SK-N-SH treated with all-trans-retinoic acid at 6 μM for 48 hours (cell line): ENCODE measurements around the gene MON2.

Experiments
- GLIS3 ChIP-seq: fragments of 250-450 bp; sonication (Bioruptor Pico); IDR thresholded peaks from 2 replicates; pipeline ENCODE4 v1.5.0; 2020; ENCODE audit warnings: mild to moderate bottlenecking, moderate library complexity
- ISL1 ChIP-seq: fragments of 250-450 bp; sonication (Bioruptor Pico); IDR thresholded peaks from 2 replicates; pipeline ENCODE4 v2.1.2; 2022; ENCODE audit warnings: mild to moderate bottlenecking, moderate library complexity
- OSR1 ChIP-seq: fragments of 250-450 bp; sonication (Bioruptor Pico); IDR thresholded peaks from 2 replicates; pipeline ENCODE4 v1.8.0; 2022; ENCODE audit warnings: moderate library complexity, mild to moderate bottlenecking, inconsistent platforms
- RARB ChIP-seq: fragments of 250-450 bp; sonication (Bioruptor Pico); IDR thresholded peaks from 2 replicates; pipeline ENCODE4 v1.8.0; 2021; ENCODE audit warnings: mild to moderate bottlenecking, moderate library complexity
- SNAI2 ChIP-seq: fragments of 250-450 bp; sonication (Bioruptor Pico); IDR thresholded peaks from 2 replicates; pipeline ENCODE4 v1.5.0; 2020; ENCODE audit warnings: mild to moderate bottlenecking, moderate library complexity
- TCF4 ChIP-seq: fragments of 250-450 bp; sonication (Bioruptor Pico); IDR thresholded peaks from 2 replicates; pipeline ENCODE4 v1.8.0; 2021; ENCODE audit warnings: mild to moderate bottlenecking, moderate library complexity, borderline replicate concordance
- TOX ChIP-seq: fragments of 250-450 bp; sonication (Bioruptor Pico); IDR thresholded peaks from 2 replicates; pipeline ENCODE4 v1.8.0; 2021; ENCODE audit warnings: mild to moderate bottlenecking, moderate library complexity, borderline replicate concordance
- ZFP30 ChIP-seq: fragments of 450-650 bp; formaldehyde crosslinking; IDR thresholded peaks from 2 replicates; pipeline ENCODE4 v1.5.0; 2022; ENCODE audit warnings: mild to moderate bottlenecking, moderate library complexity
- ZNF565 ChIP-seq: fragments of 450-650 bp; formaldehyde crosslinking; conservative IDR thresholded peaks from 2 replicates; pipeline ENCODE4 v1.5.0; 2020; ENCODE audit warnings: low read depth, mild to moderate bottlenecking, moderate library complexity
- TF ChIP-seq, protein P1 (sequence below): fragments of 250-450 bp; sonication (Bioruptor Pico); IDR thresholded peaks from 2 replicates; pipeline ENCODE4 v1.8.0; 2020; ENCODE audit warnings: mild to moderate bottlenecking, moderate library complexity, borderline replicate concordance
- TF ChIP-seq, protein P2 (sequence below): fragments of 250-450 bp; sonication (Bioruptor Pico); IDR thresholded peaks from 2 replicates; pipeline ENCODE4 v1.5.0; 2020; ENCODE audit warnings: mild to moderate bottlenecking, moderate library complexity

DNA sequence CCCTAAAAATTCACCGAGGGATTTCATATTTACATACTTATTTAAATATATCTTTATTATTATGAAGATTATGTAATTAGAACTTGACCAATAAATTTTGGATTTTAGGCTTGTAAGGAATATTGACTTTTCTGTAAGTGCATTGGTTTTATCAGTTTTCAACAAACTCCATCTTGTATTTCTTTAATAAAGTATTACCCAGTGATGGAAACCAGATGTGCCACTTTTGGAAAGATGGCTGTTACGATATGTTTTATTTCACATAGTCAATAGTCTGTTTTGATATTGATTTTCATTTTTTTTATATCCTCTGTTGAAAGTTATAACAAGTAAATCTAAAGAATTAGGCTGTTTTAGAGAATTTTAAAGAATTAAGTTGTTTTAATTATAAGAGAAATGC, 1.8 kb downstream of the MON2 start:
- TF ChIP-seq ZNF565 (CRISPR knock-in tag) (no peak), TOX (CRISPR knock-in tag) (no peak), RARB (CRISPR knock-in tag) (no peak), ISL1 (CRISPR knock-in tag) (no peak), TCF4 (CRISPR knock-in tag) (peak; percentile 45; the same call in 1 of the 2 replicates), ZFP30 (CRISPR knock-in tag) (no peak), SNAI2 (CRISPR knock-in tag) (no peak), OSR1 (CRISPR knock-in tag) (no peak), GLIS3 (CRISPR knock-in tag) (no peak)
- TF ChIP-seq, protein P1, sequence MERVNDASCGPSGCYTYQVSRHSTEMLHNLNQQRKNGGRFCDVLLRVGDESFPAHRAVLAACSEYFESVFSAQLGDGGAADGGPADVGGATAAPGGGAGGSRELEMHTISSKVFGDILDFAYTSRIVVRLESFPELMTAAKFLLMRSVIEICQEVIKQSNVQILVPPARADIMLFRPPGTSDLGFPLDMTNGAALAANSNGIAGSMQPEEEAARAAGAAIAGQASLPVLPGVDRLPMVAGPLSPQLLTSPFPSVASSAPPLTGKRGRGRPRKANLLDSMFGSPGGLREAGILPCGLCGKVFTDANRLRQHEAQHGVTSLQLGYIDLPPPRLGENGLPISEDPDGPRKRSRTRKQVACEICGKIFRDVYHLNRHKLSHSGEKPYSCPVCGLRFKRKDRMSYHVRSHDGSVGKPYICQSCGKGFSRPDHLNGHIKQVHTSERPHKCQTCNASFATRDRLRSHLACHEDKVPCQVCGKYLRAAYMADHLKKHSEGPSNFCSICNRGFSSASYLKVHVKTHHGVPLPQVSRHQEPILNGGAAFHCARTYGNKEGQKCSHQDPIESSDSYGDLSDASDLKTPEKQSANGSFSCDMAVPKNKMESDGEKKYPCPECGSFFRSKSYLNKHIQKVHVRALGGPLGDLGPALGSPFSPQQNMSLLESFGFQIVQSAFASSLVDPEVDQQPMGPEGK = no peak
- TF ChIP-seq, protein P2, sequence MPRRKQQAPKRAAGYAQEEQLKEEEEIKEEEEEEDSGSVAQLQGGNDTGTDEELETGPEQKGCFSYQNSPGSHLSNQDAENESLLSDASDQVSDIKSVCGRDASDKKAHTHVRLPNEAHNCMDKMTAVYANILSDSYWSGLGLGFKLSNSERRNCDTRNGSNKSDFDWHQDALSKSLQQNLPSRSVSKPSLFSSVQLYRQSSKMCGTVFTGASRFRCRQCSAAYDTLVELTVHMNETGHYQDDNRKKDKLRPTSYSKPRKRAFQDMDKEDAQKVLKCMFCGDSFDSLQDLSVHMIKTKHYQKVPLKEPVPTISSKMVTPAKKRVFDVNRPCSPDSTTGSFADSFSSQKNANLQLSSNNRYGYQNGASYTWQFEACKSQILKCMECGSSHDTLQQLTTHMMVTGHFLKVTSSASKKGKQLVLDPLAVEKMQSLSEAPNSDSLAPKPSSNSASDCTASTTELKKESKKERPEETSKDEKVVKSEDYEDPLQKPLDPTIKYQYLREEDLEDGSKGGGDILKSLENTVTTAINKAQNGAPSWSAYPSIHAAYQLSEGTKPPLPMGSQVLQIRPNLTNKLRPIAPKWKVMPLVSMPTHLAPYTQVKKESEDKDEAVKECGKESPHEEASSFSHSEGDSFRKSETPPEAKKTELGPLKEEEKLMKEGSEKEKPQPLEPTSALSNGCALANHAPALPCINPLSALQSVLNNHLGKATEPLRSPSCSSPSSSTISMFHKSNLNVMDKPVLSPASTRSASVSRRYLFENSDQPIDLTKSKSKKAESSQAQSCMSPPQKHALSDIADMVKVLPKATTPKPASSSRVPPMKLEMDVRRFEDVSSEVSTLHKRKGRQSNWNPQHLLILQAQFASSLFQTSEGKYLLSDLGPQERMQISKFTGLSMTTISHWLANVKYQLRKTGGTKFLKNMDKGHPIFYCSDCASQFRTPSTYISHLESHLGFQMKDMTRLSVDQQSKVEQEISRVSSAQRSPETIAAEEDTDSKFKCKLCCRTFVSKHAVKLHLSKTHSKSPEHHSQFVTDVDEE (CRISPR knock-in tag) = no peak
